Activated naive CD8-positive, alpha-beta T cell (primary cell): ENCODE results near the gene RPL29.
"Not testable (repeated sequence)": the region's sequence is repeated elsewhere in the genome, so short reads cannot be mapped to it uniquely, and the experiment has no call there.

Experiments used
- H3K27ac Mint-ChIP-seq: one replicate; pipeline ENCODE4 v1.8.0; 2021; ENCODE audit warnings: mixed read lengths
- H3K27me3 Mint-ChIP-seq: one replicate; pipeline ENCODE4 v1.8.0; 2021; ENCODE audit warnings: mixed read lengths
- H3K36me3 Mint-ChIP-seq: one replicate; pipeline ENCODE4 v1.8.0; 2021; ENCODE audit warnings: mixed read lengths
- H3K4me1 Mint-ChIP-seq: one replicate; pipeline ENCODE4 v1.8.0; 2021; ENCODE audit warnings: low read depth, mixed read lengths
- H3K4me3 Mint-ChIP-seq: one replicate; pipeline ENCODE4 v1.8.0; 2021; ENCODE audit warnings: mild to moderate bottlenecking, mixed read lengths
- H3K9me3 Mint-ChIP-seq: one replicate; pipeline ENCODE4 v1.8.0; 2021; ENCODE audit warnings: low read depth, mixed read lengths

RPL29 gene

DNA sequence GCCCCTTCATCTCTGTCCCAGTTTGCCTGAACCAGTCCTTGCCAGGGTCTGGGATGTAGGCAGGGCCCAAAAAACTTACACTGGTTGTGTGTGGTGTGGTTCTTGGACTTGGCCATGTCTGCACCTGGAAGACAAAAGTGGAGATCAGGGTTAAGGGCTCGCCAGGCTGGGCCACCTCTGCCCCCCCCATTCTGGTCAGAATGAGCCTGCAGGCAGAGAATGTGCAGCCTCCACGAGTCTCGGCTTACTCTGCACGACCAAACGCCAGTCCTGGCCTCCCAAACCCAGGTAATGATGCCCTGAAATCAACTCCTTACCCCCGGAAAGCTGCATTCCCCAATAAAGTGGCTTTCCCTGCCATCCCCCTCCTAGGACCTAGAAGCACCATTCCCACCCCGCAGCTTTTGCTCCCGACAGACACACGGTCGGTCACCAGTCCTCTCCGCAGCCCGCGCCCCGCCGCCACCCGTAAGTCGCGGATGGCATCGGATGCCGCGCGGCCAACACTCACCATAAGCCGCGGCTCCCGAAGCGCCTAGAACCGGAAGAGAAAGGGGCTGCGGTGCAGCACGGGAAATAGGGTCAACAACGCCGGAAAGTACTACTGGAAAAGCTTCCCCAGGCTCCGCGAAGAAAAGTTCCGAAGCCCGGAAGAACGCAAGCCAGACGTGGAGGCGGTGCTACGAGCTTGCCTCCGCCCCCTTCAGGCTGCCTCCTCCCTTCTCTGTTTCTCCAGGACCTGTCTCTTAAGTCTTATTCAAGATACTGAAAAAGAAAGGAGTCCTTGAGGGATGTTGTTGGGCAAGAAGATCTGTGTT is at the start of gene RPL29:
TSS of gene RPL29 (minus strand) at position 550 of the 818 bp plus-strand sequence. CDS start at position 116, 434 bp downstream.
- no peaks in the 10 kb centered on the region for H3K27me3 Mint-ChIP-seq
- H3K4me3 Mint-ChIP-seq, result peak within 1 kb of the TSS; percentile 100
- H3K36me3 Mint-ChIP-seq, result peaks cover 14% of the 10 kb centered on the region
- peaks cover 30% of the 10 kb centered on the region for H3K4me1 Mint-ChIP-seq
- no peaks in the 10 kb centered on the region for H3K9me3 Mint-ChIP-seq
- peak within 1 kb of the TSS; percentile 100 for H3K27ac Mint-ChIP-seq

DNA sequence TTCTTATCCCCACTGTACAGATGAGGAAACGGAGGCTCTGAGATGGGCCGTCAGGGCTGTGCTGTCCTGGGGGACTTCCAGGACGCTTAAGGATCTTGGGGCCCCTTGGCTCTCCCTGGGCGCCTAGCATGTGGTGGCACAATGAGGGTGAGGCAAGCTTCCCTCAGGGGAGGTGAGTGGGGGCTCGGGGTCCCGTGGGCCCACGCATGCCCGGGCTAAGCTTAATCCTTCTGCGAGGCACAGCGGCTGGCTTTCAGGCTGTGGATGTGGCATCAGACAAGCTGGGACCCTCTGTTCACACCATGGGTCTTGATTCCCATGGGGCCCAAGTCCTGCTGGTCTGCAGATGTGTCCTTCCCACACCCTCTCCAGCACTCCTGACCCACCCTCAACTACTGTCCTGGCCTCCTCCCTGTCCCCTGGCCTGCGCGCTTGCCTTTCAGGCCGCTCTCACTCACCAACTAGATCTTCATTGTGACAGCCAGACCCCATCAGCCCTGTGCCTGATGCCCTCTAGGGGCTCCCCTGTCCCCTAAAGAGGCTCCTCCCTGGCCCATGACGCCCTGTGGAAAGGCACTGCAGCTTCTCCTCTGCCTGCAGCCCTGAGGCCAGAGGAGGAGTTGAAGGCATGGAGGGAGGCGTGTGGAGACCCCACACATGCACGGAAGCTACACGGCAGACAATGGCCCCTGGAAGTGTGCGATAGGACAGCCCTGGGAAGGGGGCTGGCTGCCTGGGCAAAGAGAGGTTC is 49.3 kb upstream of the RPL29 start:
- Mint-ChIP-seq H3K4me3 (no peak overlapping the region), H3K4me1 (peaks cover 21% of the 10 kb centered on the region), H3K27me3 (no peaks in the 10 kb centered on the region), H3K27ac (no peak overlapping the region), H3K9me3 (no peaks in the 10 kb centered on the region), H3K36me3 (no peaks in the 10 kb centered on the region)

DNA sequence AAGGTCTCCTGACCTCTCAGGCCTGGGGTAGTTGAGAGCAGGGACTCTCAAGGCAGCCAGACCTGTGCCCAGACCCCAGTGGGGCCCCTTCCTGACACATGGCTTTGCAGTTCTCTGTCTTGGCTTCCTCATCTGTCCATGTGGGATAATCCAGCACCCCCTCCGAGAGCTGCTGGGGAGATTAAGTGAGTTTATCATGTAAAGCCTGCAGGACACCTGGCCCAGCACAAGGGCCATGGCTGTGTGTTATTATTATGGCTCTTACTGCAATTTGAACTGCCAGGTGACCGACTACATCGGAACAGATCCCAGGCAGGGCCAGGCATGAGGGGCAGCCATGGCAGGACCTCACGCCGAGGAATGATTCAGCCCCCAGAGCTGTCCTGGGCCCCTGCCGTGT is 48.1 kb upstream of the RPL29 start:
- Mint-ChIP-seq H3K36me3 (no peaks in the 10 kb centered on the region), H3K4me1 (peaks cover 12% of the 10 kb centered on the region), H3K27me3 (no peaks in the 10 kb centered on the region), H3K27ac (no peak overlapping the region), H3K4me3 (no peak overlapping the region), H3K9me3 (no peaks in the 10 kb centered on the region)

DNA sequence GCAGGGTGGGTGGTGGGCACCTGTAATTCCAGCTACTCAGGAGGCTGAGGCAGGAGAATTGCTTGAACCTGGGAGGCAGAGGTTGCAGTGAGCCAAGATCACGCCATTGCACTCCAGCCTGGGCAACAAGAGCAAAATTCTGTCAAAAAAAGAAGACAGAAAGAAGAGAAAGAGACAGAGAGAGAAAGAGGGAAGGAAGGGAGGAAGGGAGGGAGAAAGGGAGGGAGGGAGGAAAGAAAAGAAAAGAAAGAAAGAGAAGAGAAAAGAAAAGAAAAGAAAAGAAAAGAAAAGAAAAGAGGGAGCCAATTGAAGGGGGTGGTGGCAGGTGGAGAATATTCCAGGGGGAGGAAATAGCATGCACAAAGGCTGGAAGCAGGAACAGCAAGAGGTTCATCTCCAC is 47.3 kb upstream of the RPL29 start:
- H3K27me3 Mint-ChIP-seq, H3K4me3 Mint-ChIP-seq, H3K27ac Mint-ChIP-seq, H3K36me3 Mint-ChIP-seq, H3K9me3 Mint-ChIP-seq: not testable (repeated sequence)
- peaks cover 10% of the 10 kb centered on the region for H3K4me1 Mint-ChIP-seq

DNA sequence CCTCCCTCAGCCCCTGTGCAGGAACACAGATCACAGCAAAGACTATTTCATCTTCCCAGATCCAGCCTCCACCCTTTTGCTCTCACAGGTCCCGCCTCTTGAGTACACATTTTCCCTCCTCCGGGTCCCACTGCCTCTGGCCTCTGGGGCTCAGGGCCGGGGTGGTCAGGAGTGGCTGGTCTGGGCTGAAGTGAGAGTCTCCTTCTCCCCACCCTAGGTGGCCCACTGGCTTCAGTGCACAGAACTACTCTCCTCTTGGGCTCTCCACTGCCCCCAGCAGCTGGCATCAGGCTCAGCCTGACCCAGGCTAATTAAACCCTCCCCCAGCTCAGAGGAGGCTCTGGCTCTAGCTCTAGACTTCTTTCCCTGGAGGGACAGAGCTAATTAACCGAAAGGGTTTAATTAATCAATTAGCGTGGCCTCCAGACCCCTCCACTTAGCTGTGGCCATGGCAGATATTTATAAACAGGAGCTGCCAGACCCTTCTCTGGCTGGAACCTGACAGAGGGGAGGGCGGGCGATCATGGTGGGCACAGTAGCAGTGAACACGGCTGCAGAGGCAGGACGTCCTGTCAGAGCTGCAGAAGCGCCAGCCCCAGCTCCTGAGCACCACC is 45.5 kb upstream of the RPL29 start:
- peaks cover 10% of the 10 kb centered on the region for H3K4me1 Mint-ChIP-seq
- H3K4me3 Mint-ChIP-seq, result no peak overlapping the region
- H3K27ac Mint-ChIP-seq, result no peak overlapping the region
- H3K9me3 Mint-ChIP-seq, result no peaks in the 10 kb centered on the region
- H3K27me3 Mint-ChIP-seq, result no peaks in the 10 kb centered on the region
- H3K36me3 Mint-ChIP-seq, result no peaks in the 10 kb centered on the region

DNA sequence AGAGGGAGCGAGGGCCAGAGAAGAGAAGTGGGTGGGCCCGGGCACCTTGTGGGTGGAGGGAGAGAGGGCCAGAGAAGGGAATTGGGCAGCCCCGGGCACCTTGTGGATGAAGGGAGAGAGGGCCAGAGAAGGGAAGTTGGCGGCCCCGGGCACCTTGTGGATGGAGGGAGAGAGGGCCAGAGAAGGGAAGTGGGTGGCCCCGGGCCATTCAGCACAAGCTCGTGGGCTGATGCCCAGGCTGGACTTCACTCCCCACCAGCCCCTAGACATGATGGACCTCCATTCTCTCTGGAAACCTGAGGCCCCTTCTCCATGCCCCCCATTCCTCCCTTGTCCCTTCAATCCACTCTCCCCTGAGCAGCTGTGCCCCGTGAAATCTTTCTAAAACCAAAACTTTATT is 44.9 kb upstream of the RPL29 start:
- Mint-ChIP-seq H3K27me3 (no peaks in the 10 kb centered on the region), H3K36me3 (no peaks in the 10 kb centered on the region), H3K9me3 (no peaks in the 10 kb centered on the region), H3K4me3 (no peak overlapping the region), H3K4me1 (peaks cover 10% of the 10 kb centered on the region), H3K27ac (no peak overlapping the region)

DNA sequence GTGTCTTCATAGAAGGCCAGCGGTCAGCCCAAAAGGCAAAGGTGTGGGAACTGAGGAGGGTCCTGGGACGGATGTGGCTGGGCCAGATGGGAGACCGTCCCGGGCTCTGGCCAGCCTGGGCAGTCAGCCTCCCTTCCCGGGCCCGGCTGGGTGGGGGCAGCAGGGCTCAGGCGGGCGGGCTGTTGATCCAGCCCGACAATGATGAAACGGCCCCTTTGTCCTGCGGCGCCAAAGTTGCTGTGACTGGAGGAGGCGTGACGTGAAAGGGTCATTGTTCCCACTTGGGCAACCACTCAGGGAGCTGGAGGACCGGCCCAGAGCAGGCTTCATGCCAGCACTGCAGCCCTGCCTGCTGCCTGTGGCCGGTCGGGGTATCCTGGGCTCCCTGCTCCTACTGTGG is 44.2 kb upstream of the RPL29 start:
- Mint-ChIP-seq H3K36me3 (no peaks in the 10 kb centered on the region), H3K27ac (no peak overlapping the region), H3K4me3 (no peak overlapping the region), H3K4me1 (peaks cover 6% of the 10 kb centered on the region), H3K27me3 (no peaks in the 10 kb centered on the region), H3K9me3 (no peaks in the 10 kb centered on the region)

DNA sequence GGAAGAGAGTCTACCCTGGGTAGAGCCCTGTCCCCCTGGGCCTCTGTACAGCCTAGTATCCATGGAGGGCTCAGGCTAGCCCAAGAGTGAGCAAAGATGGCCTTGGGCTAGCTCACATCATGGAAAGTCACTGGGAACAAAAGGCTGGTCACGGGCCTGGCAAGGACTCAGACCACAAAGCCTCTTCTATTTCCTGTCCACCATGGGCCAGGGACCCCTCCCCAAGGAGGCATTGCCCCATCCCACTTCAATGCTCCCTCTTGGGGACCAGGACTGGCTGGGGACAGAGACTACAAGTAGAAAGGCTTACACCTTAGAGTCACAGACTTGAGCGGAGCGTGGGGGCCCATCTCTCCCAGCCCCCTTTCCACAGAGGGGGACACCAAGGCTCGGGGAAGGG is 43.7 kb upstream of the RPL29 start:
- peaks cover 6% of the 10 kb centered on the region for H3K4me1 Mint-ChIP-seq
- H3K27me3 Mint-ChIP-seq, result no peaks in the 10 kb centered on the region
- no peak overlapping the region for H3K27ac Mint-ChIP-seq
- no peak overlapping the region for H3K4me3 Mint-ChIP-seq
- no peaks in the 10 kb centered on the region for H3K36me3 Mint-ChIP-seq
- H3K9me3 Mint-ChIP-seq, result no peaks in the 10 kb centered on the region

DNA sequence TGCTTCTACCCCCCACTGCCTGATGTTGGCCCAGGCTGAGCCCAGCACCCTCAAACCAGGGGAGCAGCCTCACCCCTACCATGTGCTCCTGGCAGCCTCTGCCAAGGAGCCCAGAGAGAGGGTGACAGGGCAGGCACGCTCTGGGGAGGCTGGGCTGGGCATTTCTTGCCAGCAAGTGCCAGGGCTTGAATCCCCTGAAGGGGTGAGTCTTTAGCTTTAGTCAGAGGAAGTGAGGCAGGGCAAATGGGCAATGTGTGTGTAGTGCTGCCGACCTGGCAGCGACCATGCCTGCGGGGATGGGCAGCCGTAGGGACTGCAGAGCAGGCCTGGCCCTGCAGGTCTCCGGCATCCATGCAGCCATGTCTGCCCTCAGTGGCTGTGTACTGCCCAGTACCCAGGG is 42.5 kb upstream of the RPL29 start:
- H3K27ac Mint-ChIP-seq, result no peak overlapping the region
- no peaks in the 10 kb centered on the region for H3K27me3 Mint-ChIP-seq

DNA sequence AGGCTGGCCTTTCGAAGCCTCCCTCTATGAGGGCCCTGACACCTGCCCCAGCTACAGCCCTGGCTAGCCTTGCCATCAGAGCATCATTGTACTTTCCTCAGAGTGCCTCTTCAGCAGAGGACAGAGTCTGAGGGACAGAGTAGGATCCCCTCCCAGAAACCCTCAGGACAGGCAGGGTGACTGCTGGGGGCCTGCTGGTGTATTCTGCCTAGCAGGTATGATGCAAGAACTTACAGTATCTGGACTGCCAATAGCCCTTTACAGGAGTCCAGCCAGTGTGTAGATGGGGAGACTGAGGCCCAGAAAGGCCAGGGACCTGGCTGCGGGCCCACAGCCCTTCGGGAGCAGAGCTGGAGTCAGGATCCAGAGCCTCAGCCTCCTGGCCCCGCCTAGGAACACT is 41.6 kb upstream of the RPL29 start:
- peaks cover 6% of the 10 kb centered on the region for H3K4me1 Mint-ChIP-seq
- no peaks in the 10 kb centered on the region for H3K36me3 Mint-ChIP-seq
- H3K27me3 Mint-ChIP-seq, result no peaks in the 10 kb centered on the region
- no peaks in the 10 kb centered on the region for H3K9me3 Mint-ChIP-seq
- H3K4me3 Mint-ChIP-seq, result no peak overlapping the region
- no peak overlapping the region for H3K27ac Mint-ChIP-seq

More for the DNA sequence above, 42.5 kb upstream of the RPL29 start:
- no peaks in the 10 kb centered on the region for H3K36me3 Mint-ChIP-seq
- H3K9me3 Mint-ChIP-seq, result no peaks in the 10 kb centered on the region
- no peak overlapping the region for H3K4me3 Mint-ChIP-seq
- peaks cover 6% of the 10 kb centered on the region for H3K4me1 Mint-ChIP-seq

DNA sequence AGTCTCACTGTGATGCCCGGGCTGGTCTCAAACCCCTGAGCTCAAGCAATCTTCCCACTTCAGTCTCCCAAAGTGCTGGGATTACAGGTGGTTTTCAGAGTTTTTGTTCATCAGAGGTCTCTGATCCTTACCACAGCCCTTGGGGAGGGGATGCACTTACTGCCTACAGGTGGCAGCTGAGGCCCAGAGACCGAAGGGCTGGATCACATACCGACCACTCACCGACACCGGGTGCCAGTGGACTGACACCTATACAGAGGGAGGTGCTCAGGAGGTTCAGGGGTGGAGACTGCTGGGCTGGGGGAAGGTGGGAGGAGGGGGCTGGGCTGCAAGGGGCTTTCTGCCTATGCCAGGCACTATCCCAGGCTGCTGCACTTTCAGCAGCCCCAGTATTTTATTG is 41.1 kb upstream of the RPL29 start:
- no peaks in the 10 kb centered on the region for H3K27me3 Mint-ChIP-seq
- H3K27ac Mint-ChIP-seq, result no peak overlapping the region
- H3K4me1 Mint-ChIP-seq, result peaks cover 2% of the 10 kb centered on the region
- H3K9me3 Mint-ChIP-seq, result no peaks in the 10 kb centered on the region
- H3K4me3 Mint-ChIP-seq, result no peak overlapping the region
- H3K36me3 Mint-ChIP-seq, result no peaks in the 10 kb centered on the region

DNA sequence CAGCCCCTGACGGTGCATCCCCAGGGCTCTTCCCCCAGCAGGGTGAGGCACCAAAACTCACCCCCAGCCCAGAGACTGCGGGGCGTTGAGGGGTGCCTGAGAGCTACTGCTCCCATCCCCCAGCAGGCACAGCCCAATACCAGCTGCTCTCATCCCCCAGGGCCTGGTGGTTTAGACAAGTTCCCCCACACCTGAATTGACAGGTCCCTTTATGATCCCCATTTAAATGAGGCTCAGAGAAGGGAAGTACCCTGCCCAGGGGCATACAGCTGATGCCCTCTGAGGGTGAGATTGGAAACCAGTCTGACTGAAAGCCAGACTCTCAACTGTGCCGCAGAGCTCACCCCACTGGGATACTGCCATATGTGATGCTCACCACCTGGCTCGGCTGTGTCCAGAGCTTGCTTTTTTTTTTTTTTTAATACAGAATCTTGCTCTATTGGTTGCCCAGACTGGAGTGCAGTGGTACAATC is 40.6 kb upstream of the RPL29 start:
- H3K27me3 Mint-ChIP-seq, result no peaks in the 10 kb centered on the region
- no peak overlapping the region for H3K4me3 Mint-ChIP-seq
- no peak overlapping the region for H3K27ac Mint-ChIP-seq
- no peaks in the 10 kb centered on the region for H3K36me3 Mint-ChIP-seq
- no peaks in the 10 kb centered on the region for H3K4me1 Mint-ChIP-seq
- H3K9me3 Mint-ChIP-seq, result no peaks in the 10 kb centered on the region

DNA sequence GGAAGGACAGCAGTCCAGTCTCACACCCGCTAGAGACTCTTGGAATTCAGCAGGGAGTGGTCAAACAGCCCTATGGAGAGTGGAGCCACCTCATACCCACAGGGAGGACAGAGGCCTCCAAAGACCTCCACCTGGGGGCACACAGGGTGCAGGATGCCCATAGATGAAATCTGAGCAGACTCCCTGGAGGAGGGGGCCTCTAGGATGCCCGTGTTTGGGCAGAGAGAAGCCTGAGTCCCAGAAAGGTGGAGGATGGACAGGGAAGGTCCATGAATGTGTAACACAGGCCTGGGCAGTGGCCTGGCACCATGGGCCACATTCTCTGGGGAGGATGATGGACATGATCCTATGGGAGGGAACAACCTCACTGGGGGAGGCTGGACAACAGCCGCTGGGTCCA is 39.0 kb upstream of the RPL29 start:
- Mint-ChIP-seq H3K36me3 (no peaks in the 10 kb centered on the region), H3K27ac (no peak overlapping the region), H3K27me3 (no peaks in the 10 kb centered on the region), H3K9me3 (no peaks in the 10 kb centered on the region), H3K4me3 (no peak overlapping the region), H3K4me1 (no peaks in the 10 kb centered on the region)

DNA sequence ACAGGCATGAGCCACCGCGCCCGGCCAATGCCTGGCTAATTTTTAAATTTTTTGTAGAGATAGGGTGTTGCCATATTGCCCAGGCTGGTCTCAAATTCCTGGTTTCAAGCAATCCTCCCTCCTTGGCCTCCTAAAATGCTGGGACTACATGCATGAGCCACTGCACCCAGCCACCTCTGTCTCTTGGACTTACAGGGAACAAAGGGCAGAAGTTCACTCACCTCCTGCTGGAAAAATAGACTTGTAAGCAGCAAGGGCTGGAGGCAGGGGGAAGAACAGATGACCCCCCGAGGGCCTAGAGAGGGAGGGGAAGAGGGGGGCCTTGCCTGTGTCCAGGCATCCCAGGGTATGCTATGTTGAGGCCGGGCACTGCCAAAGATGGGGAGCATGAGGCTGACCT is 38.5 kb upstream of the RPL29 start:
- no peaks in the 10 kb centered on the region for H3K4me1 Mint-ChIP-seq
- H3K4me3 Mint-ChIP-seq, result no peak overlapping the region
- H3K27me3 Mint-ChIP-seq, result no peaks in the 10 kb centered on the region
- no peak overlapping the region for H3K27ac Mint-ChIP-seq
- no peaks in the 10 kb centered on the region for H3K9me3 Mint-ChIP-seq
- no peaks in the 10 kb centered on the region for H3K36me3 Mint-ChIP-seq

DNA sequence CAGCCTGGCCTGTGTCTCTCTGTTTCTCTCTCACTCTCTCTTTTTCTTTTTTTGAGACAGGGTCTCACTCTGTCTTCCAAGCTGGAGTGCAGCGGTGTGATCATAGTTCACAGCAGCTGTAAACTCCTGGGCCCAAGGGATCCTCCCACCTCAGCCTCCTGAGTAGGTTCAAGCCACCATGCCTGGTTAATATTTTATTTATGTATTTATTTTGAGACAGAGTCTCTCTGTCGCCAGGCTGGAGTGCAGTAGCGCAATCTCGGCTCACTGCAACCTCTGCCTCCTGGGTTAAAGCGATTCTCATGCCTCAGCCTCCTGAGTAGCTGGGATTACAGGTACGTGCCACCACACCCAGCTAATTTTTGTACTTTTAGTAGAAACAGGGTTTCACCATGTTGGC is 38.1 kb upstream of the RPL29 start:
- not testable (repeated sequence) for H3K9me3 Mint-ChIP-seq, H3K27ac Mint-ChIP-seq, H3K4me3 Mint-ChIP-seq, H3K27me3 Mint-ChIP-seq, H3K4me1 Mint-ChIP-seq, H3K36me3 Mint-ChIP-seq
